ENCODE measurements around the gene HDHD5.

- no peak for TF ChIP-seq MXI1 (conservative IDR thresholded peaks at IDR 0.05; ENCODE audit: poor library complexity, severe bottlenecking)
- TF ChIP-seq RAD21 (conservative IDR thresholded peaks at IDR 0.05), result no peak
- TF ChIP-seq CTCF (IDR thresholded peaks at IDR 0.05; ENCODE audit: poor library complexity, severe bottlenecking), result no peak
- TF ChIP-seq POLR2AphosphoS5 (IDR thresholded peaks at IDR 0.05), result no peak
- TF ChIP-seq EP300 (conservative IDR thresholded peaks at IDR 0.05; ENCODE audit: poor library complexity, severe bottlenecking), result no peak
- TF ChIP-seq EZH2 (IDR thresholded peaks at IDR 0.05; ENCODE audit: borderline replicate concordance, insufficient read depth, low read length, poor library complexity, severe bottlenecking), result no peak
- no peak for TF ChIP-seq REST (IDR thresholded peaks at IDR 0.05; ENCODE audit: borderline replicate concordance)
- no peak for TF ChIP-seq TAF1 (IDR thresholded peaks at IDR 0.05; ENCODE audit: low read depth)
- TF ChIP-seq SMC3 (conservative IDR thresholded peaks at IDR 0.05; ENCODE audit: poor library complexity), result no peak
These were observed 42.3 kb downstream of the HDHD5 start for GRCh38 chr22:17116572-17117330.

All from neural cell (in vitro differentiated cells).